CD4-positive, alpha-beta T cell (primary cell): ENCODE data around the gene TSR1. TPM values are rescaled to one million over a fixed set of nuclear protein-coding genes. Genes with fewer than 3 reads are reported as not detected.

Source experiments
- ATAC-seq: fragments of 200-7000 bp; cut with Tn5 transposase; one replicate; pipeline ENCODE4 v1.10.0; 2022; ENCODE audit warnings: mild to moderate bottlenecking; ENCODE audit not compliant: poor library complexity
- CTCF ChIA-PET: fragments of 350-600 bp; sonication (Branson Sonifier 250); formaldehyde crosslinking; loops from one replicate; lab custom pipeline; 2021; ENCODE audit warnings: antibody characterized with exemption, inconsistent platforms; lab: Charles Lee
- POLR2A ChIA-PET: fragments of 350-600 bp; sonication (Branson Sonifier 250); formaldehyde crosslinking; loops from one replicate; lab custom pipeline; 2021; ENCODE audit warnings: antibody characterized with exemption, inconsistent platforms; lab: Charles Lee
- DNase-seq, 14 experiments: peaks; one replicate each; pipeline ENCODE4 v3.0.0-alpha.2; 2013 to 2020; ENCODE audit warnings: mixed read lengths in 2 of 14
- H3K27ac ChIP-seq, 2 donors: one replicate each; pipeline versions ENCODE4 v1.5.1 to v1.7.0; 2013; ENCODE audit warnings: low read length in 2 of 2, low read depth in 1 of 2, mild to moderate bottlenecking in 1 of 2
- H3K27me3 ChIP-seq, 2 experiments: 1 replicate in 1 of 2; 2 replicates in 1 of 2; pipeline versions ENCODE4 v1.6.1 to v1.7.0; 2013; ENCODE audit warnings: low read length in 2 of 2, control low read depth in 1 of 2, mild to moderate bottlenecking in 1 of 2, moderate library complexity in 1 of 2; ENCODE audit not compliant: insufficient read depth in 2 of 2, control insufficient read depth in 1 of 2
- H3K36me3 ChIP-seq: one replicate; pipeline ENCODE4 v1.6.1; 2013; ENCODE audit warnings: low read length, control low read depth; ENCODE audit not compliant: insufficient read depth
- H3K4me1 ChIP-seq: one replicate; pipeline ENCODE4 v1.6.1; 2013; ENCODE audit warnings: low read length, control low read depth; ENCODE audit not compliant: insufficient read depth
- H3K4me3 ChIP-seq: one replicate; pipeline ENCODE4 v1.5.1; 2013; ENCODE audit warnings: mild to moderate bottlenecking, low read length, moderate library complexity
- H3K9me3 ChIP-seq, 2 experiments: 1 replicate in 1 of 2; 2 replicates in 1 of 2; pipeline versions ENCODE4 v1.6.1 to v1.7.0; 2013; ENCODE audit warnings: low read length in 2 of 2, mild to moderate bottlenecking in 2 of 2, control low read depth in 1 of 2, moderate library complexity in 1 of 2; ENCODE audit not compliant: control insufficient read depth in 1 of 2, insufficient read depth in 1 of 2
- H3K27ac Mint-ChIP-seq: one replicate; pipeline ENCODE4 v1.8.0; 2020; ENCODE audit warnings: mixed read lengths
- H3K27me3 Mint-ChIP-seq: one replicate; pipeline ENCODE4 v1.8.0; 2021; ENCODE audit warnings: mixed read lengths
- H3K36me3 Mint-ChIP-seq: one replicate; pipeline ENCODE4 v1.8.0; 2021; ENCODE audit warnings: low read depth, mixed read lengths
- H3K4me1 Mint-ChIP-seq: one replicate; pipeline ENCODE4 v1.8.0; 2021; ENCODE audit warnings: low read depth, mixed read lengths
- H3K4me3 Mint-ChIP-seq: one replicate; pipeline ENCODE4 v1.8.0; 2020; ENCODE audit warnings: mild to moderate bottlenecking, mixed read lengths
- H3K9me3 Mint-ChIP-seq: one replicate; pipeline ENCODE4 v1.8.0; 2020; ENCODE audit warnings: mixed read lengths
- intact Hi-C, 2 experiments: fragments of 100-400 bp; cut with DNase I in 1 of 2; cut with micrococcal nuclease in 1 of 2; formaldehyde crosslinking; loops; one replicate each; pipeline versions ENCODE4 v1.15.1 to v1.9.0; 2023 to 2025; cut with DNase I, micrococcal nuclease
- total RNA-seq, 174 experiments: library from RNA in 2 of 174; stranded (reverse) in 2 of 174; gene quantifications; one replicate each; pipeline ENCODE4 v1.2.3 and lab custom pipeline; 2021 to 2026
- TF ChIP-seq, protein P1 (sequence below): fragments of 200-600 bp; IDR thresholded peaks from one replicate; pipeline ENCODE4 v1.8.0; 2022; ENCODE audit warnings: antibody characterized with exemption, mild to moderate bottlenecking

TSR1 gene
- total RNA-seq, 2 experiments from 2014 or later: 29.6 to 31.9 TPM

DNA sequence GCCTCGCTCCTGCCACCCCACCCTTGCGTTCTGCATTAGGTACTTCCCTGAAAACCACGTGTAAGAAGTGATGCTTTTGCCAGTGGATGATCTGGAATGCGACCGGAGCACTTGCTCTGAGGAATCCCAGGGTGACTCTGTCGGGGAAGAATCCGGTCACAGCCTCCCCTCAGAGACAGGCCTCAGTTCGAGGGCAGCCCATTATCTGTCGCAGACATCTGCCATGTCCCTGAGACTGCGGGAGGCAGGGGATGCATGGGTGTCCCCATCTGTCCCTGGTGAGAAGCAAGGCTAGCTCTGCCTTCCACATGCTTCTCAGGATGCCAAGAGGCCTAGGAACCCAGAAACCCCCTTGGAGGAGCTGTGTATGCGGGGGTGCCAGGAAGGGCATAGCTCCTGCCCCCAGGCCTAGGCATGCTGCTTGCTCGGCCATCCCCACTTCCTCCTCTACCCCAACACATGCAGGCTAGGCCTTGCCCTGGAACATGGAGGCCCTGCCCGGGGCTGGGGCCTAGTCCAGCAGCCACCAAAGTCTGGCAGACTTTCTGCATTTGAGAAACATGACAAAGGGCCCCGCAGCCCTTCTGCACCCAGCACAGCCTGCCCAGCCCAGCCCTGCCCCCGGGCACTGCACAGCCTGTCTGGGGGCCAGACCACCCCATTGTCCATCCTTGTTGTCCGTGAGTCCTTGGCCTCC lies 44.1 kb upstream of the TSR1 start:
- Mint-ChIP-seq H3K36me3 (peaks cover 27% of the 10 kb centered on the region), H3K9me3 (no peaks in the 10 kb centered on the region), H3K27ac (no peak overlapping the region), H3K4me1 (peaks cover 6% of the 10 kb centered on the region), H3K4me3 (no peak overlapping the region), H3K27me3 (no peaks in the 10 kb centered on the region)
- Histone ChIP-seq H3K4me1 (peaks cover 11% of the 10 kb centered on the region), H3K27me3 (no peaks in the 10 kb centered on the region), H3K36me3 (peaks cover 55% of the 10 kb centered on the region), H3K27ac (no peak overlapping the region), H3K4me3 (no peak overlapping the region), H3K9me3 (no peaks in the 10 kb centered on the region)
- DNase-seq: no peak
- intact Hi-C loops: loop anchor here (10.0 kb wide), 2 partner anchors 294 to 304 kb away; no protein-coding TSS in a partner anchor
- ChIA-PET POLR2A (interaction anchor here (4.5 kb wide), 1 partner anchor 22 kb away, joined by 69 read pairs; the partner anchor contains the start of gene MNT), CTCF (interaction anchor here (1.4 to 4.3 kb wide), 2 partner anchors 36 kb away, joined by 4 to 204 read pairs; no protein-coding TSS in a partner anchor)
- TF ChIP-seq, protein P1, sequence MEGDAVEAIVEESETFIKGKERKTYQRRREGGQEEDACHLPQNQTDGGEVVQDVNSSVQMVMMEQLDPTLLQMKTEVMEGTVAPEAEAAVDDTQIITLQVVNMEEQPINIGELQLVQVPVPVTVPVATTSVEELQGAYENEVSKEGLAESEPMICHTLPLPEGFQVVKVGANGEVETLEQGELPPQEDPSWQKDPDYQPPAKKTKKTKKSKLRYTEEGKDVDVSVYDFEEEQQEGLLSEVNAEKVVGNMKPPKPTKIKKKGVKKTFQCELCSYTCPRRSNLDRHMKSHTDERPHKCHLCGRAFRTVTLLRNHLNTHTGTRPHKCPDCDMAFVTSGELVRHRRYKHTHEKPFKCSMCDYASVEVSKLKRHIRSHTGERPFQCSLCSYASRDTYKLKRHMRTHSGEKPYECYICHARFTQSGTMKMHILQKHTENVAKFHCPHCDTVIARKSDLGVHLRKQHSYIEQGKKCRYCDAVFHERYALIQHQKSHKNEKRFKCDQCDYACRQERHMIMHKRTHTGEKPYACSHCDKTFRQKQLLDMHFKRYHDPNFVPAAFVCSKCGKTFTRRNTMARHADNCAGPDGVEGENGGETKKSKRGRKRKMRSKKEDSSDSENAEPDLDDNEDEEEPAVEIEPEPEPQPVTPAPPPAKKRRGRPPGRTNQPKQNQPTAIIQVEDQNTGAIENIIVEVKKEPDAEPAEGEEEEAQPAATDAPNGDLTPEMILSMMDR: no peak
- ATAC-seq: no peak

DNA sequence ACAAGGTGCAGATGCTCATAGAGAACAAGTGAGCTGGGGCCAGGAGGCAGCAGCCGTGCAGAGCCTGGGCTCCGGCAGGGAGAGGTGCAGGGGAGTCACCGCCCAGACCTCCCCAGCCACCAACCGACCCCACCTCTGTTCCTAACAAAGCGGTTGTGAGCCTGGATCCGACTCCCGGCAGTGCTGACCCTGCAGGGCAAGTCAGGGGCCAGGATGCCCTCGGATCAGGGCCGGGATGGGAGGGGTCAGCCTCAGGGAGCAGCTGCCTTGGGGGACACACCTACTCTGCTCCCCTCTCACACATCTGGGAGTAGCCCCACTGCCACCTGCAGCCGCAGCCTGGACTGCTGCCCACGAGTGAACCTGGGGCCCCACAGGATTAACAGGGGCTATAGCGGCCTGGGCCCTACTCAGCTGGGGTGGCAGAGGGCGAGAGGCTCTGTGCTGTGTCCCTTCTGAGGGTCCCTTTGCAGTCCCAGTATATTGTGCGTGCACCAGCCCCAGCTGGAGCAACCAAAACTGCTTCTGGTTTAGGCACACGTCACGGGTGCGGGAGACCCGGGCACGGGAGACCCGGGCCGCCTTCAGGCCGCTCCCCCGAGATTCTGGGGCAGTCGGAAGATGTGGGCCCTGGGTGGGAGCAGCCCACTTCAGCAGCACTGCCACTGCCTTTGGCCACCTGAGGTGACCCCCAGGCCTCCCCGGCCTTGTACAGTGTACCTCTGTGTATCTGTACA lies 43.4 kb upstream of the TSR1 start:
- no peak overlapping the region for H3K27ac ChIP-seq
- no peaks in the 10 kb centered on the region for H3K27me3 ChIP-seq
- H3K4me3 ChIP-seq: no peak overlapping the region
- intact Hi-C loops: loop anchor here (10.0 kb wide), 2 partner anchors 295 to 305 kb away; no protein-coding TSS in a partner anchor
- ATAC-seq (no peak), DNase-seq (no peak)
- no peaks in the 10 kb centered on the region for H3K9me3 Mint-ChIP-seq
- TF ChIP-seq, protein P1: no peak
- peaks cover 57% of the 10 kb centered on the region for H3K36me3 ChIP-seq
- H3K27me3 Mint-ChIP-seq: no peaks in the 10 kb centered on the region
- no peak overlapping the region for H3K27ac Mint-ChIP-seq
- peaks cover 6% of the 10 kb centered on the region for H3K4me1 Mint-ChIP-seq
- ChIA-PET POLR2A (no interaction called here), CTCF (interaction anchor here (1.4 kb wide), 1 partner anchor 36 kb away, joined by 4 read pairs; no protein-coding TSS in a partner anchor)
- H3K4me1 ChIP-seq: peaks cover 11% of the 10 kb centered on the region
- peaks cover 29% of the 10 kb centered on the region for H3K36me3 Mint-ChIP-seq
- no peak overlapping the region for H3K4me3 Mint-ChIP-seq
- H3K9me3 ChIP-seq: no peaks in the 10 kb centered on the region

GRCh38 chr17:2378905-2379304 lies 42.6 kb upstream of the TSR1 start:
- Histone ChIP-seq H3K27ac (no peak overlapping the region), H3K9me3 (no peaks in the 10 kb centered on the region), H3K27me3 (no peaks in the 10 kb centered on the region), H3K36me3 (peaks cover 60% of the 10 kb centered on the region), H3K4me1 (peaks cover 11% of the 10 kb centered on the region), H3K4me3 (no peak overlapping the region)
- Mint-ChIP-seq H3K9me3 (no peaks in the 10 kb centered on the region), H3K4me1 (peaks cover 6% of the 10 kb centered on the region), H3K36me3 (peaks cover 34% of the 10 kb centered on the region), H3K27me3 (no peaks in the 10 kb centered on the region), H3K4me3 (no peak overlapping the region), H3K27ac (no peak overlapping the region)
- TF ChIP-seq, protein P1: no peak
- DNase-seq (no peak), ATAC-seq (no peak)
- intact Hi-C loops: no loop called here
- ChIA-PET CTCF (interaction anchor here (1.4 kb wide), 1 partner anchor 37 kb away, joined by 4 read pairs; no protein-coding TSS in a partner anchor), POLR2A (no interaction called here)
